Uterus (tissue), 4 donors: ENCODE measurements around the gene RNF130. TPM values are rescaled to one million over a fixed set of nuclear protein-coding genes. Genes with fewer than 3 reads are reported as not detected.

Experiments used
- DNase-seq, 2 donors: peaks; one replicate each; pipeline ENCODE4 v3.0.0-alpha.2; 2019 to 2020
- H3K27ac ChIP-seq, 2 donors: fragments of 200-600 bp; sonication (generic); 1 replicate in 1 of 2; 2 replicates in 1 of 2; pipeline ENCODE4 v1.5.1; 2016 to 2018
- H3K27me3 ChIP-seq, 2 donors: fragments of 200-600 bp; sonication (generic); one replicate each; pipeline ENCODE4 v1.5.1; 2018 to 2019; ENCODE audit warnings: control low read depth in 1 of 2
- H3K36me3 ChIP-seq, 2 donors: fragments of 200-600 bp; sonication (generic); one replicate each; pipeline ENCODE4 v1.5.1; 2019; ENCODE audit warnings: control low read depth in 1 of 2
- H3K4me1 ChIP-seq, 2 donors: fragments of 200-600 bp; sonication (generic); one replicate each; pipeline ENCODE4 v1.5.1; 2018 to 2019; ENCODE audit warnings: control low read depth in 1 of 2
- H3K4me3 ChIP-seq, 2 donors: fragments of 200-600 bp; sonication (generic); 1 replicate in 1 of 2; 2 replicates in 1 of 2; pipeline ENCODE4 v1.5.1; 2018 to 2019; ENCODE audit warnings: mild to moderate bottlenecking in 1 of 2
- H3K9me3 ChIP-seq, 2 donors: fragments of 200-600 bp; sonication (generic); one replicate each; pipeline ENCODE4 v1.5.1; 2019; ENCODE audit warnings: control low read depth in 1 of 2
- CTCF ChIP-seq, 4 experiments: fragments of 200-600 bp in 2 of 4; fragments of 450-650 bp in 2 of 4; sonication (generic) in 2 of 4; IDR thresholded peaks; one replicate each; pipeline ENCODE4 v1.5.1; 2016 to 2019; ENCODE audit warnings: antibody characterized with exemption in 4 of 4, mild to moderate bottlenecking in 2 of 4, moderate library complexity in 1 of 4
- POLR2A ChIP-seq, 2 donors: fragments of 450-650 bp; IDR thresholded peaks; one replicate each; pipeline ENCODE4 v1.6.1; 2016; ENCODE audit warnings: antibody characterized with exemption in 2 of 2, mild to moderate bottlenecking in 1 of 2, moderate library complexity in 1 of 2
- intact Hi-C: fragments of 100-400 bp; cut with DNase I; formaldehyde crosslinking; loops from one replicate; pipeline ENCODE4 v1.15.1; 2023; ENCODE audit warnings: low total_unique reads
- total RNA-seq, 4 donors: library from RNA; depleted of rRNA in 3 of 4; stranded (reverse); fragments of >200 nt in 3 of 4; gene quantifications; one replicate each; pipeline versions ENCODE4 v1.1.0 to v1.2.4, GENCODE V29; 2014 to 2023
- donor health status: DM: yes; HTN: yes; CAD: no.

Gene RNF130
- total RNA-seq, 4 donors from 2014 or later: 53.8 to 119 (median 85.8) TPM

GRCh38 chr5:179927824-179928223 lies 143.7 kb downstream of the RNF130 start:
- Histone ChIP-seq H3K27ac (no peak overlapping the region), H3K27me3 (no peaks in the 10 kb centered on the region), H3K36me3 (no peaks in the 10 kb centered on the region), H3K4me1 (no peaks in the 10 kb centered on the region), H3K4me3 (no peak overlapping the region), H3K9me3 (no peaks in the 10 kb centered on the region)
- TF ChIP-seq POLR2A (IDR thresholded peaks at IDR 0.05) (no peak), CTCF (IDR thresholded peaks at IDR 0.05) (no peak)
- intact Hi-C loops: no loop called here
- no peak for DNase-seq

DNA sequence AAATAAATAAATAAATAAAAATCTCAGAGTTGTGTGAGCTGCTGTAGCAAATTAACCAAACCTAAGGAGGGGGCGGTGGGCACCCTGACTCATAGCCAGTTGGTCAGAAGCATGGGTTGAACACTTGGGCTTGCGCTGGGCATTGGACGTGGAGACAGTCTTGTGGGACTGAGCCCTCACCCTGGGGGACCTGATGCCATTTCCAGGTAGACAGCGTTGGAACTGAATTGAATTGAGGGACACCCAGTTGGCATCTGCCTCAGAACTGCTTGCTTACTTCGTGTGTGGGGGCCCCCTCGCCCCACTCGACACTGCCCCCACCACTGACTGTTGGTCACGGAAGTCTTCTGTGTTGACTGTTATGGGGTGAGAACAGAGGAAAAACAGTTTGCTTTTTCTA lies 144.9 kb downstream of the RNF130 start:
- intact Hi-C loops: no loop called here
- Histone ChIP-seq H3K27me3 (no peaks in the 10 kb centered on the region), H3K9me3 (no peaks in the 10 kb centered on the region), H3K27ac (no peak overlapping the region), H3K4me1 (no peaks in the 10 kb centered on the region), H3K4me3 (no peak overlapping the region), H3K36me3 (no peaks in the 10 kb centered on the region)
- TF ChIP-seq CTCF (IDR thresholded peaks at IDR 0.05) (no peak), POLR2A (IDR thresholded peaks at IDR 0.05) (no peak)
- DNase-seq: no peak

DNA sequence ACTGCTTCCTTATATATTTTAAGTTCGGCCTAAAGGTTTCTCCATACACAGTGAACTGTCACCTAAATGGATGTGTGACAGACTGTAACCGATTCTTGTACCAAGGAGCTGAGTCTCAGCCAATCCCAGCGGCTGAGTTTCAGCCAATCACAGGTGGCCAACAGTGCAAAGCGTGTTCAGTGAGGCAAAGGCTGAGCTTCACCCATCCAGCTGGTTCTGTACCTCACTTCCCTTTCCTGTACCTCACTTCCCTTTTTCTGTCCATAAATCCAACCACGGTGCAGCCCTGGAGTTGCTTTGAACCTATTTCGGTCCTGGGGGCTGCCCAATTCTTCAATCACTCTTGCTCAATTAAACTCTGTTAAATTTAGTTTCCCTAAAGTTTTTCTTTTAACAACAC lies 148.1 kb downstream of the RNF130 start:
- DNase-seq: no peak
- H3K36me3 ChIP-seq: no peaks in the 10 kb centered on the region
- no peaks in the 10 kb centered on the region for H3K9me3 ChIP-seq
- H3K4me3 ChIP-seq: no peak overlapping the region
- no peaks in the 10 kb centered on the region for H3K27me3 ChIP-seq
- TF ChIP-seq CTCF (IDR thresholded peaks at IDR 0.05) (no peak), POLR2A (IDR thresholded peaks at IDR 0.05) (no peak)
- no peaks in the 10 kb centered on the region for H3K4me1 ChIP-seq
- intact Hi-C loops: no loop called here
- H3K27ac ChIP-seq: no peak overlapping the region

DNA sequence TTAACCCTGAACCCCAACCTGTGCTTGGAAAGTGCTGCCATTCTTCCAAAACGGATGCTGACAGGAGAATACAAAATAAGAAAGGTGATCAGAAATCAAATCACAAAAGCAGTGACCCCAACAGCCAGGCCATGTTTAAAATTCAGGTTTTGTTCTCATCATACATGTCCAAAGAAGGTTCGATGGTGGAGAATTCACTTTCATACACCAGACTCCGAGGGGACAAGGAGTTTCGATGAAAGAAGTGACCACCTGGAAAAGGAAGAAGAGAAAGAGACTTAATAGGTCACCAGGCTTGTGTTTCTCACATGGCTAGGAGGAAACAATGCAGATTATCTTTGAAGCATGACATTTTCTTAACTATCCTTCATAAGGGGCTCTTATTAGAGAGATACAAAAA lies 151.4 kb downstream of the RNF130 start:
- no peaks in the 10 kb centered on the region for H3K4me1 ChIP-seq
- no peaks in the 10 kb centered on the region for H3K9me3 ChIP-seq
- H3K27me3 ChIP-seq: no peaks in the 10 kb centered on the region
- H3K36me3 ChIP-seq: no peaks in the 10 kb centered on the region
- no peak overlapping the region for H3K27ac ChIP-seq
- H3K4me3 ChIP-seq: no peak overlapping the region
- intact Hi-C loops: no loop called here
- no peak for DNase-seq
- no peak for TF ChIP-seq POLR2A (IDR thresholded peaks at IDR 0.05)
- TF ChIP-seq CTCF (IDR thresholded peaks at IDR 0.05): no peak

GRCh38 chr5:179919487-179920060 lies 152.0 kb downstream of the RNF130 start:
- Histone ChIP-seq H3K36me3 (no peaks in the 10 kb centered on the region), H3K9me3 (no peaks in the 10 kb centered on the region), H3K27me3 (no peaks in the 10 kb centered on the region), H3K27ac (no peak overlapping the region), H3K4me3 (no peak overlapping the region), H3K4me1 (no peaks in the 10 kb centered on the region)
- intact Hi-C loops: no loop called here
- TF ChIP-seq CTCF (IDR thresholded peaks at IDR 0.05): no peak
- no peak for DNase-seq
